SHP77 treated with DMSO at 0.1 percent for 48 hours (cell line): ENCODE results near the gene YY1.
A peak's percentile ranks its signal among the peaks of the same experiment; 100 is the strongest.
"Not testable (repeated sequence)": the region's sequence is repeated elsewhere in the genome, so short reads cannot be mapped to it uniquely, and the experiment has no call there.

Source experiments
- DNase-seq: peaks from one replicate; lab custom pipeline; 2025; lab: John Stamatoyannopoulos, UW

The YY1 gene

GRCh38 chr14:100238419-100239210, at the start of gene YY1:
Gene YY1 (plus strand): TSS chr14:100239144. CDS start chr14:100239245, 101 bp downstream.
- DNase-seq: peak; percentile 95

GRCh38 chr14:100190126-100190525, 48.8 kb upstream of the YY1 start:
- DNase-seq: no peak

GRCh38 chr14:100191584-100192249, 47.2 kb upstream of the YY1 start:
- no peak for DNase-seq

GRCh38 chr14:100192250-100192671, 46.7 kb upstream of the YY1 start:
- DNase-seq: no peak

- DNase-seq: peak; percentile 91
Measured at GRCh38 chr14:100192672-100193416, 46.1 kb upstream of the YY1 start.

- no peak for DNase-seq
Measured at GRCh38 chr14:100193417-100194357, 45.3 kb upstream of the YY1 start.

- DNase-seq: no peak
Measured at GRCh38 chr14:100199240-100199860, 39.6 kb upstream of the YY1 start.

GRCh38 chr14:100200311-100200710, 38.6 kb upstream of the YY1 start:
- no peak for DNase-seq

- DNase-seq: no peak
Measured at GRCh38 chr14:100201701-100202100, 37.2 kb upstream of the YY1 start.

- no peak for DNase-seq
Measured at GRCh38 chr14:100202712-100203111, 36.2 kb upstream of the YY1 start.

GRCh38 chr14:100203146-100203545, 35.8 kb upstream of the YY1 start:
- DNase-seq: no peak

- DNase-seq: no peak
Measured at GRCh38 chr14:100203962-100204834, 34.7 kb upstream of the YY1 start.

GRCh38 chr14:100204835-100205167, 34.1 kb upstream of the YY1 start:
- DNase-seq: not testable (repeated sequence)

- not testable (repeated sequence) for DNase-seq
Measured at GRCh38 chr14:100207588-100207987, 31.4 kb upstream of the YY1 start.

GRCh38 chr14:100208136-100208535, 30.8 kb upstream of the YY1 start:
- not testable (repeated sequence) for DNase-seq

GRCh38 chr14:100211366-100211765, 27.6 kb upstream of the YY1 start:
- DNase-seq: no peak

GRCh38 chr14:100211893-100212292, 27.1 kb upstream of the YY1 start:
- no peak for DNase-seq

GRCh38 chr14:100212476-100213333, 26.2 kb upstream of the YY1 start:
- DNase-seq: no peak

GRCh38 chr14:100213587-100213955, 25.4 kb upstream of the YY1 start:
- no peak for DNase-seq
